GM23338 (cell line): Measurements from ENCODE around the gene PSPN.

Experiments
- CREB1 ChIP-seq: fragments of 250-450 bp; sonication (Bioruptor Pico); IDR thresholded peaks from 2 replicates; pipeline ENCODE4 v1.5.0; 2020; ENCODE audit warnings: low read depth, mild to moderate bottlenecking, moderate library complexity
- EZH2 ChIP-seq: fragments of 200-600 bp; sonication (generic); IDR thresholded peaks from one replicate; pipeline ENCODE4 v1.8.0; 2017; ENCODE audit warnings: antibody characterized with exemption, mild to moderate bottlenecking, low read depth; ENCODE audit not compliant: unreplicated experiment
- POLR2AphosphoS5 ChIP-seq: IDR thresholded peaks from 2 replicates; pipeline ENCODE4 v1.6.1; 2016; ENCODE audit warnings: antibody characterized with exemption, low read depth
- TF ChIP-seq, protein P1 (sequence below), 2 experiments: fragments of 200-600 bp in 1 of 2; sonication (generic) in 1 of 2; conservative IDR thresholded peaks; 2 replicates each; pipeline versions ENCODE4 v1.5.1 to v1.6.1; 2016 to 2017; ENCODE audit warnings: antibody characterized with exemption in 2 of 2, low read depth in 2 of 2, mild to moderate bottlenecking in 2 of 2, moderate library complexity in 1 of 2
- TF ChIP-seq, protein P2 (sequence below): IDR thresholded peaks from one replicate; pipeline ENCODE4 v1.6.1; 2018; ENCODE audit warnings: antibody characterized with exemption; ENCODE audit not compliant: unreplicated experiment

DNA sequence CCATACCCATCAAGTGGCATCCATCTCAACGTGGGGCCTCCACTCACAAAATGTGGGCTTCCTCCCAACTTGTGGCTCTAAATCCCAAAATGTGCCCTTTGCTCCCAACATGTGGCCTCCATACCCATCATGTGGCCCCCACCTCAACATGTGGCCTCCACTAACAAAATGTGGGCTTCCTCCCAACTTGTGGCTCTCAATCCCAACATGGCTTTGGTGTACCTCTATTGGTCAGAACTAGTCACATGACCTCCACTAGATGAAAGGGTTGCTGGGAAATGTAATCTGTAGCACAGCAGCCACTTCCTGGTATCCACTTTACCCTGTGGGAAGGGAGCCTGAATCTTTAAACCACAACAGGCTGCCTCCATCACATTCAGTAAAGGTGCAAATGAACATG, 32.3 kb downstream of the PSPN start:
- TF ChIP-seq, protein P1, sequence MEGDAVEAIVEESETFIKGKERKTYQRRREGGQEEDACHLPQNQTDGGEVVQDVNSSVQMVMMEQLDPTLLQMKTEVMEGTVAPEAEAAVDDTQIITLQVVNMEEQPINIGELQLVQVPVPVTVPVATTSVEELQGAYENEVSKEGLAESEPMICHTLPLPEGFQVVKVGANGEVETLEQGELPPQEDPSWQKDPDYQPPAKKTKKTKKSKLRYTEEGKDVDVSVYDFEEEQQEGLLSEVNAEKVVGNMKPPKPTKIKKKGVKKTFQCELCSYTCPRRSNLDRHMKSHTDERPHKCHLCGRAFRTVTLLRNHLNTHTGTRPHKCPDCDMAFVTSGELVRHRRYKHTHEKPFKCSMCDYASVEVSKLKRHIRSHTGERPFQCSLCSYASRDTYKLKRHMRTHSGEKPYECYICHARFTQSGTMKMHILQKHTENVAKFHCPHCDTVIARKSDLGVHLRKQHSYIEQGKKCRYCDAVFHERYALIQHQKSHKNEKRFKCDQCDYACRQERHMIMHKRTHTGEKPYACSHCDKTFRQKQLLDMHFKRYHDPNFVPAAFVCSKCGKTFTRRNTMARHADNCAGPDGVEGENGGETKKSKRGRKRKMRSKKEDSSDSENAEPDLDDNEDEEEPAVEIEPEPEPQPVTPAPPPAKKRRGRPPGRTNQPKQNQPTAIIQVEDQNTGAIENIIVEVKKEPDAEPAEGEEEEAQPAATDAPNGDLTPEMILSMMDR (conservative IDR thresholded peaks at IDR 0.05; ENCODE audit: low read depth in 2 of 2) = no peak
- TF ChIP-seq CREB1 (no peak), EZH2 (no peak), POLR2AphosphoS5 (no peak)
- TF ChIP-seq, protein P2, sequence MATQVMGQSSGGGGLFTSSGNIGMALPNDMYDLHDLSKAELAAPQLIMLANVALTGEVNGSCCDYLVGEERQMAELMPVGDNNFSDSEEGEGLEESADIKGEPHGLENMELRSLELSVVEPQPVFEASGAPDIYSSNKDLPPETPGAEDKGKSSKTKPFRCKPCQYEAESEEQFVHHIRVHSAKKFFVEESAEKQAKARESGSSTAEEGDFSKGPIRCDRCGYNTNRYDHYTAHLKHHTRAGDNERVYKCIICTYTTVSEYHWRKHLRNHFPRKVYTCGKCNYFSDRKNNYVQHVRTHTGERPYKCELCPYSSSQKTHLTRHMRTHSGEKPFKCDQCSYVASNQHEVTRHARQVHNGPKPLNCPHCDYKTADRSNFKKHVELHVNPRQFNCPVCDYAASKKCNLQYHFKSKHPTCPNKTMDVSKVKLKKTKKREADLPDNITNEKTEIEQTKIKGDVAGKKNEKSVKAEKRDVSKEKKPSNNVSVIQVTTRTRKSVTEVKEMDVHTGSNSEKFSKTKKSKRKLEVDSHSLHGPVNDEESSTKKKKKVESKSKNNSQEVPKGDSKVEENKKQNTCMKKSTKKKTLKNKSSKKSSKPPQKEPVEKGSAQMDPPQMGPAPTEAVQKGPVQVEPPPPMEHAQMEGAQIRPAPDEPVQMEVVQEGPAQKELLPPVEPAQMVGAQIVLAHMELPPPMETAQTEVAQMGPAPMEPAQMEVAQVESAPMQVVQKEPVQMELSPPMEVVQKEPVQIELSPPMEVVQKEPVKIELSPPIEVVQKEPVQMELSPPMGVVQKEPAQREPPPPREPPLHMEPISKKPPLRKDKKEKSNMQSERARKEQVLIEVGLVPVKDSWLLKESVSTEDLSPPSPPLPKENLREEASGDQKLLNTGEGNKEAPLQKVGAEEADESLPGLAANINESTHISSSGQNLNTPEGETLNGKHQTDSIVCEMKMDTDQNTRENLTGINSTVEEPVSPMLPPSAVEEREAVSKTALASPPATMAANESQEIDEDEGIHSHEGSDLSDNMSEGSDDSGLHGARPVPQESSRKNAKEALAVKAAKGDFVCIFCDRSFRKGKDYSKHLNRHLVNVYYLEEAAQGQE = no peak
